Thoracic aorta (tissue), 2 donors: ENCODE results near the gene IGFBPL1. TPM values are rescaled to one million over a fixed set of nuclear protein-coding genes. Genes with fewer than 3 reads are reported as not detected.

Source experiments
- ATAC-seq: fragments of 150-250 bp; one replicate; pipeline ENCODE4 v1.8.0; 2017; ENCODE audit warnings: low read depth; ENCODE audit not compliant: insufficient number of reproducible peaks, low FRiP score
- DNase-seq: peaks from one replicate; pipeline ENCODE4 v3.0.0-alpha.2; 2020; ENCODE audit warnings: low spot score
- H3K27ac ChIP-seq, 2 donors: fragments of 200-600 bp; sonication (generic); 1 replicate in 1 of 2; 2 replicates in 1 of 2; pipeline ENCODE4 v1.5.1; 2016; ENCODE audit warnings: mild to moderate bottlenecking in 2 of 2, moderate library complexity in 2 of 2
- H3K27me3 ChIP-seq: fragments of 200-600 bp; sonication (generic); replicated peaks from 2 replicates; pipeline ENCODE4 v1.6.0; 2016; ENCODE audit warnings: mild to moderate bottlenecking; ENCODE audit not compliant: insufficient read depth
- H3K36me3 ChIP-seq: fragments of 200-600 bp; sonication (generic); one replicate; pipeline ENCODE4 v1.5.1; 2016
- H3K4me1 ChIP-seq, 2 donors: fragments of 200-600 bp; sonication (generic); 1 replicate in 1 of 2; 2 replicates in 1 of 2; pipeline versions ENCODE4 v1.5.1 to v1.6.0; 2016; ENCODE audit warnings: low read depth in 2 of 2, mild to moderate bottlenecking in 1 of 2; ENCODE audit not compliant: control insufficient read depth in 1 of 2
- H3K4me3 ChIP-seq: fragments of 200-600 bp; sonication (generic); 2 replicates; pipeline ENCODE4 v1.5.1; 2016; ENCODE audit warnings: mild to moderate bottlenecking
- H3K9me3 ChIP-seq: fragments of 200-600 bp; sonication (generic); 2 replicates; pipeline ENCODE4 v1.5.1; 2016
- total RNA-seq, 2 donors: library from RNA; depleted of rRNA; stranded (reverse); fragments of >200 nt; gene quantifications; one replicate each; pipeline versions ENCODE4 v1.1.0 to v1.2.3, GENCODE V29; 2016
- TF ChIP-seq, protein P1 (sequence below): fragments of 200-600 bp; sonication (generic); IDR thresholded peaks from one replicate; pipeline ENCODE4 v1.5.1; 2019; ENCODE audit warnings: antibody characterized with exemption

IGFBPL1 gene
- total RNA-seq, 2 donors from 2014 or later: 16.6 to 34.0 TPM

DNA sequence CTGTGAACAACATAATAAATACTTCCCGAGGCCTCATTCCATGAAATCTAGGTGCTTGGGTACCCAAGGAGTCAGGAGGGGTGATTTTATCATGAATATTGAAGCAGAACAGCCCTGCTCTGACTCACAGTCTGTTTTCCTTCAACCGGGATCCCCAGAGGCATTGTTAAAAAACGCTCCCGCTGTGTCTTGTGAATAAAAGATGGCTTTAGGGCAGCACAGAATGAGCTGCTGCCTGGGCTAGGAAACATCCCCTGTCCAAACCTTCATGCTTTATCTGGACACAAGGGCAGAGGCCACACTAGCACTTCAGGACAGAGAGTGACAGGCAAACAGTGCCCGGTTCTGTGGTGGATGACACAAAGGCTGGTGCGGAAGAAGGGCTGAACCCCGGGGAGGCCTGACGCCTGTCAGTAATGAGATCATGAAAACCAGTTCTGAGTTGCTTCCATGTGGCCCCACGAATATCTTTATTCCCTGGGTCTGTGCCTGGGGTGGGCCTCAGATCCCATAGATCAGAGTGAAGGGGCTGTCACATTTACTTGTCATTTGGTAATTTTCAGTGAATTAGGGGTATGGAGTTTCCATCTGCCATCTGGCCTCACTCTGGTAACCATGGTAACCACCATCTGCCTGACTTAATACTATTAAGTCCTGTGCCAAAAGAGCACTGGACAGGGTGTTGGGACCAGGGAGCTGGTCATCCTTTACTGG is 2.6 kb downstream of the IGFBPL1 start:
- ATAC-seq (no peak), DNase-seq (no peak)
- H3K9me3 ChIP-seq: no peaks in the 10 kb centered on the region
- H3K4me1 ChIP-seq: peaks cover 6 to 34% of the 10 kb centered on the region in 2 donors
- no peaks in the 10 kb centered on the region for H3K27me3 ChIP-seq
- TF ChIP-seq, protein P1, sequence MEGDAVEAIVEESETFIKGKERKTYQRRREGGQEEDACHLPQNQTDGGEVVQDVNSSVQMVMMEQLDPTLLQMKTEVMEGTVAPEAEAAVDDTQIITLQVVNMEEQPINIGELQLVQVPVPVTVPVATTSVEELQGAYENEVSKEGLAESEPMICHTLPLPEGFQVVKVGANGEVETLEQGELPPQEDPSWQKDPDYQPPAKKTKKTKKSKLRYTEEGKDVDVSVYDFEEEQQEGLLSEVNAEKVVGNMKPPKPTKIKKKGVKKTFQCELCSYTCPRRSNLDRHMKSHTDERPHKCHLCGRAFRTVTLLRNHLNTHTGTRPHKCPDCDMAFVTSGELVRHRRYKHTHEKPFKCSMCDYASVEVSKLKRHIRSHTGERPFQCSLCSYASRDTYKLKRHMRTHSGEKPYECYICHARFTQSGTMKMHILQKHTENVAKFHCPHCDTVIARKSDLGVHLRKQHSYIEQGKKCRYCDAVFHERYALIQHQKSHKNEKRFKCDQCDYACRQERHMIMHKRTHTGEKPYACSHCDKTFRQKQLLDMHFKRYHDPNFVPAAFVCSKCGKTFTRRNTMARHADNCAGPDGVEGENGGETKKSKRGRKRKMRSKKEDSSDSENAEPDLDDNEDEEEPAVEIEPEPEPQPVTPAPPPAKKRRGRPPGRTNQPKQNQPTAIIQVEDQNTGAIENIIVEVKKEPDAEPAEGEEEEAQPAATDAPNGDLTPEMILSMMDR: no peak
- no peaks in the 10 kb centered on the region for H3K36me3 ChIP-seq
- no peak overlapping the region for H3K27ac ChIP-seq
- peak overlapping the region; percentile 77 for H3K4me3 ChIP-seq

DNA sequence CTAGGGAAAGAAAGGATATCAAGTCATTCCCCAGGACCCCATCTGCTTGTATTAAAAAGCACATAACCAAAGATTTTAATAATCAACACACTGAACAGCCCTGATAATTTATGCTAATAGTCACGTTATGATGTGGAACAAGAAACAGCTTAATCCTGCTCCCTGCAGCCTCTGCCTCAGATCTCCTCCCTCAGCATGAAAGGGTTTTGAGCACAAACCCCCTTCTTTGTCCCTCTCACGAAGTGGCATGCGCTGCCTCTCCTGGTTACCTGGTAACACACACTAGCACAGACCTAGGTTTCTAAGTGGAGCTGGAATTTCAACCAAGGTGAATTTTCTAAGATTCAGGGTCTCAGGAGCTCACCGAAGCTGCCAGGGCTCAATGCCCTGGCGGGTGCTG is 5.1 kb downstream of the IGFBPL1 start:
- DNase-seq: no peak
- no peaks in the 10 kb centered on the region for H3K9me3 ChIP-seq
- peaks cover 10 to 24% of the 10 kb centered on the region in 2 donors for H3K4me1 ChIP-seq
- no peak overlapping the region for H3K27ac ChIP-seq
- no peaks in the 10 kb centered on the region for H3K27me3 ChIP-seq
- H3K36me3 ChIP-seq: no peaks in the 10 kb centered on the region
- H3K4me3 ChIP-seq: no peak overlapping the region
- no peak for ATAC-seq
- TF ChIP-seq, protein P1: no peak

DNA sequence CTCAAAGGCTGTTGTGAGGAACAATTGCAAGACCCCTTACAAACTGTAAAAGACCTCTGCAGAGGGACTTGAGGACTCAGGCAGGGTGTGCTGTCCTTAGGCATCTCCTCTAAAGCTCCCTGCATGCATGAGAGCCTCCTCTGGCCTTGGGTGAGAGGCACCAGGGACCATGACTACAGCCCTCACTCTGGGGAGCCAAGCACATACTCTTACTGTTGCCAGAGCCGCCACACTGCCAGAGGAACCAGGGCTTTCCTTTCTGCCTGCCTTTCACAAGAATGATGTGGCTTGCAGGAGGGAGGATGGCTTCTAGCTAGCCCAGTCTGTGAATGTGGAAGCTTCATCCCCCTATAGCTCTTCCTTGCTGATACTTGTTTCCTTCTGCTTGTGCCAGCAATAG is 5.9 kb downstream of the IGFBPL1 start:
- no peaks in the 10 kb centered on the region for H3K27me3 ChIP-seq
- no peak overlapping the region for H3K4me3 ChIP-seq
- no peaks in the 10 kb centered on the region for H3K36me3 ChIP-seq
- no peak for DNase-seq
- TF ChIP-seq, protein P1: no peak
- no peaks in the 10 kb centered on the region for H3K9me3 ChIP-seq
- ATAC-seq: no peak
- peak overlapping the region in 1 of 2 donors; percentile 36 for H3K27ac ChIP-seq
- H3K4me1 ChIP-seq: peaks cover 10 to 18% of the 10 kb centered on the region in 2 donors

DNA sequence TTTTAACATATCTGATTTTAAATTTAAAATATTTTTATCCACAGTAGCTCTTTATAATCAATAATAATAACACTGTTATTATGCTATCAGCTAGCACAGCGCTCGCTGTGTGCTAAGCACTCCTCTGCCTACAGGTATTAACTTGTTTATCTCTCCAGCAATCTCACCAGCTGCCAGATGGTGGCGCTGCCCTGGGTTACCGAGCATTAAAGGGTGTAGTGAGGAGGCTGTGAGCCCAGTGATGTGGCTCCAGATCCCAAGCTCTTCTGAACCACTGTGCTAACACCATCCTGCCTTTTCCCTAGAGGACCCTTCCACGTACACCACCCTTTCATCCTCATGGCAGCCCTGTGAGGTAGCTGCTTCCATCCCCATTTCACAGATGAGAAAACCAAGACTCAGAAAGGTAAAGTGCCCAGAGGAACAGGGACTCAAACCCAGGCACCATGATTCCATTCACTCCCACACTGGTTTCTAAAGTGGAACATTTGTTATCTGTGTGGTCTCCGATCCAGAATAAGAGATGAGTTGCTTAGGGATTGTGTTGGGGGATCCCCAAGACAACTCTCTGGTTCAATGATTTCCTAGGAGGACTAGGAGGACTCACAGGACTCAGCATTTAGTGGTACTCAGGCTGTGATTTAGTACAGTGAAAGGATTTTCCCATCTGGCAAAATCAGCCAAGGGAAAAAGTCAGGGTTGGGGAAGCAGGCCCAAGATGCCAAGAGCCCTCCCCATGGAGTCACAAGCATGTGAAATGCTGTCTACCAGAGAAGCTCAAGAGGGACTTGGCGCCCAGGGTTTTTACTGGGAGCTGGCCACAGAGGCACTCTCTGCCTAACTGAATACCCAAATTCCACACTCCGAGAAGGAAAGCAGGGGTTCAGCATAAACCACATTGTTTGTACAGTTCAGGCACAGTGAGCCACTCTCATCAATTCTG is 7.0 kb downstream of the IGFBPL1 start:
- no peaks in the 10 kb centered on the region for H3K36me3 ChIP-seq
- DNase-seq: no peak
- no peaks in the 10 kb centered on the region for H3K9me3 ChIP-seq
- no peak for ATAC-seq
- no peak overlapping the region for H3K4me3 ChIP-seq
- no peaks in the 10 kb centered on the region for H3K27me3 ChIP-seq
- peak overlapping the region in 1 of 2 donors; percentile 36 for H3K27ac ChIP-seq
- H3K4me1 ChIP-seq: peaks cover 8 to 10% of the 10 kb centered on the region in 2 donors
- TF ChIP-seq, protein P1: peak; percentile 21

DNA sequence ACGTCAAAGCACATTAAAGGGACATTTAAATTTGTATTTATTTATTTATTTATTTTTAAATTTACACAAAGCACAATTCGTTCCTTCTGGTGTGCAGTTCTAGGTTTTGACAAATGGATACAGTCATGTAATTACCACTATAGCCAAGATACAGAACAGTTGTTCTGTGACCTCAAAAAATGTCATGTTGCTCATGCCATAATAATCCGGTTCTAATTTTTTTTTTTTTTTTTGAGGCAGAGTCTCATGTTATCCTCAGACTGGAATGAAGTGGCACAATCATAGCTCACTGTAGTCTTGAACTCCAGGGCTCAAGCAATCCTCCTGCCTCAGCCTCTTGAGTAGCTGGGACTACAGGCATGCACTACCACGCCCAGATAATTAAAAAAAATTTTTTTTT is 7.8 kb downstream of the IGFBPL1 start:
- ATAC-seq: no peak
- Histone ChIP-seq H3K4me1 (peaks cover 0 to 7% of the 10 kb centered on the region in 2 donors), H3K27ac (no peak overlapping the region), H3K9me3 (no peaks in the 10 kb centered on the region), H3K27me3 (no peaks in the 10 kb centered on the region), H3K36me3 (no peaks in the 10 kb centered on the region), H3K4me3 (no peak overlapping the region)
- TF ChIP-seq, protein P1: no peak
- no peak for DNase-seq
